Panc1 (cell line): ENCODE data around the gene TK2. TPM values are rescaled to one million over a fixed set of nuclear protein-coding genes. Genes with fewer than 3 reads are reported as not detected.

Experiments used
- ATAC-seq: fragments of 200-7000 bp; cut with Tn5 transposase; 2 replicates; pipeline ENCODE4 v1.9.1; 2020; ENCODE audit warnings: mild to moderate bottlenecking, moderate library complexity
- BruUV-seq: library from RNA; stranded (reverse); fragments of 400-500 nt; replicated peaks from 2 replicates; lab custom pipeline; 2021; lab: Mats Ljungman, UMichigan
- CTCF ChIA-PET: fragments of 300-600 bp; sonication (Branson Sonifier 250); formaldehyde crosslinking; loops from one replicate; lab custom pipeline; 2022; ENCODE audit warnings: antibody characterized with exemption; lab: Charles Lee
- POLR2A ChIA-PET: fragments of 300-600 bp; sonication (Branson Sonifier 250); formaldehyde crosslinking; loops from one replicate; lab custom pipeline; 2022; ENCODE audit warnings: antibody characterized with exemption; lab: Charles Lee
- DNase-seq: peaks from one replicate; pipeline ENCODE4 v3.0.0-alpha.2; 2010; ENCODE audit warnings: low read depth, low spot score
- H3K27ac ChIP-seq: 2 replicates; pipeline ENCODE4 v1.5.1; 2011; ENCODE audit warnings: mild to moderate bottlenecking, low read length, inconsistent platforms
- H3K27me3 ChIP-seq: fragments of 200-500 bp; sonication (Bioruptor generic); 2 replicates; pipeline ENCODE4 v1.6.0; 2014; ENCODE audit warnings: low read length, inconsistent platforms; ENCODE audit not compliant: control insufficient read depth, insufficient read depth
- H3K36me3 ChIP-seq: fragments of 200-500 bp; sonication (Bioruptor generic); 2 replicates; pipeline ENCODE4 v1.5.1; 2014; ENCODE audit warnings: inconsistent platforms, mild to moderate bottlenecking, low read length, moderate library complexity; ENCODE audit not compliant: control insufficient read depth, insufficient read depth
- H3K4me1 ChIP-seq: 2 replicates; pipeline ENCODE4 v1.5.1; 2011; ENCODE audit warnings: inconsistent platforms, mild to moderate bottlenecking, low read length, moderate library complexity; ENCODE audit not compliant: control insufficient read depth, insufficient read depth
- H3K4me3 ChIP-seq, 2 experiments: 2 replicates each; pipeline ENCODE4 v1.5.1; 2011 to 2012; ENCODE audit warnings: low read depth in 2 of 2, low read length in 2 of 2, mild to moderate bottlenecking in 2 of 2, inconsistent platforms in 1 of 2, moderate library complexity in 1 of 2
- H3K9me3 ChIP-seq: fragments of 200-500 bp; sonication (Bioruptor generic); 2 replicates; pipeline ENCODE4 v1.5.1; 2014; ENCODE audit warnings: low read depth, mild to moderate bottlenecking, inconsistent platforms, low read length, moderate library complexity; ENCODE audit not compliant: control insufficient read depth, insufficient read depth
- POLR2AphosphoS5 ChIP-seq: IDR thresholded peaks from 2 replicates; pipeline ENCODE4 v1.6.1; 2012; ENCODE audit warnings: mild to moderate bottlenecking, low read depth, low read length, moderate library complexity
- SIN3A ChIP-seq: IDR thresholded peaks from 2 replicates; pipeline ENCODE4 v1.6.1; 2012; ENCODE audit warnings: low read depth, mild to moderate bottlenecking, low read length, moderate library complexity, borderline replicate concordance; ENCODE audit not compliant: insufficient read depth
- TCF7L2 ChIP-seq: IDR thresholded peaks from 2 replicates; pipeline ENCODE4 v1.6.1; 2011; ENCODE audit warnings: mild to moderate bottlenecking, low read depth, low read length, inconsistent platforms
- in situ Hi-C: cut with HindIII; loops from 2 replicates; pipeline ENCODE4 v1.10.0; 2016; ENCODE audit warnings: low sequenced_read_pairs, low pct_unique_long_range_greater_than_20kb
- intact Hi-C: fragments of 100-400 bp; cut with micrococcal nuclease; formaldehyde crosslinking; loops from one replicate; pipeline ENCODE4 v1.10.0; 2022; ENCODE audit not compliant: unreplicated experiment
- total RNA-seq: library from RNA; stranded (reverse); gene quantifications from one replicate; pipeline ENCODE4 v1.2.1, GENCODE V29; 2021; ENCODE audit not compliant: unreplicated experiment
- TF ChIP-seq, protein P1 (sequence below): fragments of 450-650 bp; IDR thresholded peaks from 2 replicates; pipeline ENCODE4 v1.5.1; 2017; ENCODE audit warnings: mild to moderate bottlenecking
- TF ChIP-seq, protein P2 (sequence below), 2 experiments: IDR thresholded peaks; 2 replicates each; pipeline ENCODE4 v1.6.1; 2011 to 2012; ENCODE audit warnings: low read depth in 2 of 2, control low read depth in 1 of 2, low read length in 1 of 2, mild to moderate bottlenecking in 1 of 2, moderate library complexity in 1 of 2; ENCODE audit not compliant: insufficient read depth in 1 of 2

TK2 gene
- total RNA-seq, 1 experiment from 2014 or later, result 17.1 TPM

DNA sequence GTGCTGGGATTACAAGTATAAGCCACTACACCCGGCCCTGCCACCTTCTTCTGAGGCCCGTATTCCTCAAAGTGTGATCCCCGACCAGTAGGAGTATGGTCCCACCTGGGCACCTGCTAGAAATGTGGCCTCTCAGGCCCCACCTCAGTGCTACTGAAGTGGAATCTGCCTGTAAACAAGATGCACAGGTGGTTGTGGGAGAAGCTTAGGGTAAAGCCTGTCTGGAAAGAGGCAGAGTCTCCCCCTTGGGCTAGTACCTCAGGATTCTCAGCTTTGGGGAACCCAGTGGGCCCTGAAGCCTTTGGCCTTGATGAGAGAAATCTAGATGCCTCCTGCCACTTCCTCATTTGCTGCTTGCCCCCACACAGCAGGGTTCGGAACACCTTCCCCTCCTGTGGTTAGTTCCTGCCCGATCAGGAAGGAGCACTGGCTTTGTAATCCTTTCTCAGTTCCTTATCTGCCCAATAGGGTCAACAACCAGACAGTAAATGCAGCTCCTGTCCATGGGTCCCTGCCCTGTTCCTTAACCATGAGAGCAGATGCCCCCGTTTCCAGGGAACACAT, 25.2 kb downstream of the TK2 start:
- in situ Hi-C loops (no loop called here), intact Hi-C loops (no loop called here)
- no peak overlapping the region for H3K27ac ChIP-seq
- peaks cover 9% of the 10 kb centered on the region for H3K4me1 ChIP-seq
- DNase-seq (no peak), ATAC-seq (no peak)
- H3K27me3 ChIP-seq, result no peaks in the 10 kb centered on the region
- no TSS peak for BruUV-seq
- ChIA-PET CTCF (no interaction called here), POLR2A (no interaction called here)
- H3K4me3 ChIP-seq, result no peak overlapping the region
- H3K36me3 ChIP-seq, result no peaks in the 10 kb centered on the region
- TF ChIP-seq, protein P1, sequence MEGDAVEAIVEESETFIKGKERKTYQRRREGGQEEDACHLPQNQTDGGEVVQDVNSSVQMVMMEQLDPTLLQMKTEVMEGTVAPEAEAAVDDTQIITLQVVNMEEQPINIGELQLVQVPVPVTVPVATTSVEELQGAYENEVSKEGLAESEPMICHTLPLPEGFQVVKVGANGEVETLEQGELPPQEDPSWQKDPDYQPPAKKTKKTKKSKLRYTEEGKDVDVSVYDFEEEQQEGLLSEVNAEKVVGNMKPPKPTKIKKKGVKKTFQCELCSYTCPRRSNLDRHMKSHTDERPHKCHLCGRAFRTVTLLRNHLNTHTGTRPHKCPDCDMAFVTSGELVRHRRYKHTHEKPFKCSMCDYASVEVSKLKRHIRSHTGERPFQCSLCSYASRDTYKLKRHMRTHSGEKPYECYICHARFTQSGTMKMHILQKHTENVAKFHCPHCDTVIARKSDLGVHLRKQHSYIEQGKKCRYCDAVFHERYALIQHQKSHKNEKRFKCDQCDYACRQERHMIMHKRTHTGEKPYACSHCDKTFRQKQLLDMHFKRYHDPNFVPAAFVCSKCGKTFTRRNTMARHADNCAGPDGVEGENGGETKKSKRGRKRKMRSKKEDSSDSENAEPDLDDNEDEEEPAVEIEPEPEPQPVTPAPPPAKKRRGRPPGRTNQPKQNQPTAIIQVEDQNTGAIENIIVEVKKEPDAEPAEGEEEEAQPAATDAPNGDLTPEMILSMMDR, result no peak
- no peak for TF ChIP-seq SIN3A
- TF ChIP-seq TCF7L2, result no peak
- no peak for TF ChIP-seq POLR2AphosphoS5
- TF ChIP-seq, protein P2, sequence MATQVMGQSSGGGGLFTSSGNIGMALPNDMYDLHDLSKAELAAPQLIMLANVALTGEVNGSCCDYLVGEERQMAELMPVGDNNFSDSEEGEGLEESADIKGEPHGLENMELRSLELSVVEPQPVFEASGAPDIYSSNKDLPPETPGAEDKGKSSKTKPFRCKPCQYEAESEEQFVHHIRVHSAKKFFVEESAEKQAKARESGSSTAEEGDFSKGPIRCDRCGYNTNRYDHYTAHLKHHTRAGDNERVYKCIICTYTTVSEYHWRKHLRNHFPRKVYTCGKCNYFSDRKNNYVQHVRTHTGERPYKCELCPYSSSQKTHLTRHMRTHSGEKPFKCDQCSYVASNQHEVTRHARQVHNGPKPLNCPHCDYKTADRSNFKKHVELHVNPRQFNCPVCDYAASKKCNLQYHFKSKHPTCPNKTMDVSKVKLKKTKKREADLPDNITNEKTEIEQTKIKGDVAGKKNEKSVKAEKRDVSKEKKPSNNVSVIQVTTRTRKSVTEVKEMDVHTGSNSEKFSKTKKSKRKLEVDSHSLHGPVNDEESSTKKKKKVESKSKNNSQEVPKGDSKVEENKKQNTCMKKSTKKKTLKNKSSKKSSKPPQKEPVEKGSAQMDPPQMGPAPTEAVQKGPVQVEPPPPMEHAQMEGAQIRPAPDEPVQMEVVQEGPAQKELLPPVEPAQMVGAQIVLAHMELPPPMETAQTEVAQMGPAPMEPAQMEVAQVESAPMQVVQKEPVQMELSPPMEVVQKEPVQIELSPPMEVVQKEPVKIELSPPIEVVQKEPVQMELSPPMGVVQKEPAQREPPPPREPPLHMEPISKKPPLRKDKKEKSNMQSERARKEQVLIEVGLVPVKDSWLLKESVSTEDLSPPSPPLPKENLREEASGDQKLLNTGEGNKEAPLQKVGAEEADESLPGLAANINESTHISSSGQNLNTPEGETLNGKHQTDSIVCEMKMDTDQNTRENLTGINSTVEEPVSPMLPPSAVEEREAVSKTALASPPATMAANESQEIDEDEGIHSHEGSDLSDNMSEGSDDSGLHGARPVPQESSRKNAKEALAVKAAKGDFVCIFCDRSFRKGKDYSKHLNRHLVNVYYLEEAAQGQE (IDR thresholded peaks at IDR 0.05; ENCODE audit: insufficient read depth in 1 of 2, low read depth in 2 of 2, low read length in 1 of 2), result no peak
- H3K9me3 ChIP-seq, result no peaks in the 10 kb centered on the region

DNA sequence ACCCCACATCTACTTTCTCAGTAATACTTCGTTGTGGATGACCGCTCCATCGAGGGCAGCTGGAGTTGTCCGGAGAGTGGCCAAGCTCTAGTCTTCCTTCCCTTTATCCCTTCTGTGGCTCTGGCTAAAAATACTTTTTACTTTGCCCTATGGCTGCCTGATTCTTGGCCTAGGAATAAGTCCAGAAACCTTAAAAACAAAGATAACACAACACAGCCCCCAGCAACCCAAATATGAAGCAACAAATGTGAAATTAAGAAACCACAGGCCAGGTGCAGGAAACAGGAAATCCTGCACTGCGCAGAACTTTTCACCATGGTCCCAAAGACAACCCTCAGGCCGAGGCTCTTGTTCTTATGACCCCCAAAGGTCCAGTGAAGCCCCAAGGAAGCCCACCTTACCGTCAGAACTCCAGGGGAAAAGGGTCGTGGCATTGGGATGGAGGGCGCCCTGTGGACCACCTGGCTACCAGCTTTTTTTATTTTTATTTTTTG, 26.0 kb downstream of the TK2 start:
- in situ Hi-C loops (no loop called here), intact Hi-C loops (no loop called here)
- H3K4me3 ChIP-seq, result no peak overlapping the region
- ChIA-PET POLR2A (no interaction called here), CTCF (no interaction called here)
- H3K27ac ChIP-seq, result no peak overlapping the region
- no peak for ATAC-seq
- no peaks in the 10 kb centered on the region for H3K36me3 ChIP-seq
- H3K4me1 ChIP-seq, result peaks cover 9% of the 10 kb centered on the region
- no TSS peak for BruUV-seq
- H3K9me3 ChIP-seq, result no peaks in the 10 kb centered on the region
- DNase-seq, result no peak
- no peaks in the 10 kb centered on the region for H3K27me3 ChIP-seq
- TF ChIP-seq, protein P2 (IDR thresholded peaks at IDR 0.05; ENCODE audit: insufficient read depth in 1 of 2, low read depth in 2 of 2, low read length in 1 of 2), result no peak
- TF ChIP-seq TCF7L2 (no peak), POLR2AphosphoS5 (no peak), SIN3A (no peak)
- TF ChIP-seq, protein P1, result no peak
